ENCODE data around the gene LGALS7.

The LGALS7 gene

GRCh38 chr19:38733493-38734175 is 39.7 kb downstream of the LGALS7 start:
- Histone ChIP-seq H3K27me3 (ENCODE audit: control insufficient read depth in 1 of 2, insufficient read depth in 1 of 2, low read length in 2 of 2) (peaks cover 0 to 13% of the 10 kb centered on the region in 2 experiments), H3K4me1 (ENCODE audit: control insufficient read depth, insufficient read depth, low read depth, low read length) (peaks cover 46% of the 10 kb centered on the region), H2BK120ac (ENCODE audit: low read depth, low read length) (no peak overlapping the region), H2BK12ac (ENCODE audit: low read length in 2 of 2) (peak overlapping the region in 1 of 2 experiments; percentile 21), H4K91ac (ENCODE audit: low read length) (peak overlapping the region; percentile 44), H3K23ac (ENCODE audit: low read length in 2 of 2) (no peak overlapping the region), H3K4me3 (ENCODE audit: insufficient read depth in 1 of 2, low read depth in 1 of 2, low read length in 2 of 2) (no peak overlapping the region), H2BK15ac (ENCODE audit: low read depth, poor library complexity, severe bottlenecking) (peak overlapping the region; percentile 82), H2AFZ (ENCODE audit: low read depth, low read length) (no peak overlapping the region), H3K79me1 (replicated peaks; ENCODE audit: low read length, poor library complexity, severe bottlenecking) (peaks cover 4% of the 10 kb centered on the region), H3K4me2 (ENCODE audit: low read length, poor library complexity, severe bottlenecking) (no peak overlapping the region), H2AK5ac (ENCODE audit: low read length, severe bottlenecking) (peak overlapping the region; percentile 65), H3K9me3 (ENCODE audit: control insufficient read depth, low read length) (no peaks in the 10 kb centered on the region), H3K4ac (ENCODE audit: low read depth in 1 of 2, low read length in 2 of 2) (peak overlapping the region in 1 of 2 experiments; percentile 48), H2BK5ac (ENCODE audit: low read depth, low read length, poor library complexity, severe bottlenecking) (no peak overlapping the region), H3K18ac (ENCODE audit: low read depth in 1 of 2, low read length in 2 of 2) (peak overlapping the region in 1 of 2 experiments; percentile 71), H3K36me3 (ENCODE audit: control insufficient read depth in 1 of 2, insufficient read depth in 2 of 2, low read depth in 1 of 2, low read length in 2 of 2) (peaks cover 26 to 51% of the 10 kb centered on the region in 2 experiments), H4K8ac (ENCODE audit: low read length) (peak overlapping the region; percentile 19), H3K14ac (ENCODE audit: low read length in 2 of 2) (no peak overlapping the region), H3K27ac (ENCODE audit: low read length, poor library complexity, severe bottlenecking) (peak overlapping the region; percentile 82), H3K9ac (ENCODE audit: low read length) (no peak overlapping the region)
- WGBS: 82% methylated on average over 6 of the region's 6 CpGs
- DNase-seq: peak; percentile 28

DNA sequence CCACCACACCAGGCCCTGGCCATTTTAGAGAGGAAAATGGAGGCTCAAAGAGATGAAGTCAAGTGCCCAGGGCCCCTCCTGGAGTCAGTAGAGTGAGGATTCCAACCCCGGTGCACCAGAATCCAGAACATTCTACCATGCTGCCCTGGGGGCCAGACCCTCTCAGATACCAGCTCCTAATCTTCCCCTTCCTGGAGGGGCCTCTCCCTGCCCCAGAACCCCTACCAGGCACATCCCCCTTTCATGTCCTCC is 40.1 kb downstream of the LGALS7 start:
- no peak overlapping the region for H2BK12ac ChIP-seq (ENCODE audit: low read length in 2 of 2)
- peaks cover 0 to 10% of the 10 kb centered on the region in 2 experiments for H3K27me3 ChIP-seq (ENCODE audit: control insufficient read depth in 1 of 2, insufficient read depth in 1 of 2, low read length in 2 of 2)
- no peak overlapping the region for H3K4me2 ChIP-seq (ENCODE audit: low read length, poor library complexity, severe bottlenecking)
- no peak overlapping the region for H3K4me3 ChIP-seq (ENCODE audit: insufficient read depth in 1 of 2, low read depth in 1 of 2, low read length in 2 of 2)
- no peak overlapping the region for H2BK5ac ChIP-seq (ENCODE audit: low read depth, low read length, poor library complexity, severe bottlenecking)
- H3K23ac ChIP-seq (ENCODE audit: low read length in 2 of 2): no peak overlapping the region
- no peak overlapping the region for H4K91ac ChIP-seq (ENCODE audit: low read length)
- peaks cover 5% of the 10 kb centered on the region for H3K79me1 ChIP-seq (replicated peaks; ENCODE audit: low read length, poor library complexity, severe bottlenecking)
- WGBS: 65% methylated on average over 1 of the region's 1 CpG
- no peak for DNase-seq
- H2AFZ ChIP-seq (ENCODE audit: low read depth, low read length): no peak overlapping the region
- peak overlapping the region; percentile 3 for H4K8ac ChIP-seq (ENCODE audit: low read length)
- H3K36me3 ChIP-seq (ENCODE audit: control insufficient read depth in 1 of 2, insufficient read depth in 2 of 2, low read depth in 1 of 2, low read length in 2 of 2): peaks cover 29 to 56% of the 10 kb centered on the region in 2 experiments
- H3K18ac ChIP-seq (ENCODE audit: low read depth in 1 of 2, low read length in 2 of 2): peak overlapping the region in 1 of 2 experiments; percentile 71
- no peak overlapping the region for H3K9ac ChIP-seq (ENCODE audit: low read length)
- H2BK120ac ChIP-seq (ENCODE audit: low read depth, low read length): no peak overlapping the region
- no peak overlapping the region for H3K4ac ChIP-seq (ENCODE audit: low read depth in 1 of 2, low read length in 2 of 2)
- no peaks in the 10 kb centered on the region for H3K9me3 ChIP-seq (ENCODE audit: control insufficient read depth, low read length)
- peaks cover 50% of the 10 kb centered on the region for H3K4me1 ChIP-seq (ENCODE audit: control insufficient read depth, insufficient read depth, low read depth, low read length)
- H2BK15ac ChIP-seq (ENCODE audit: low read depth, poor library complexity, severe bottlenecking): no peak overlapping the region
- H3K27ac ChIP-seq (ENCODE audit: low read length, poor library complexity, severe bottlenecking): peak overlapping the region; percentile 82
- peak overlapping the region; percentile 65 for H2AK5ac ChIP-seq (ENCODE audit: low read length, severe bottlenecking)
- no peak overlapping the region for H3K14ac ChIP-seq (ENCODE audit: low read length in 2 of 2)

GRCh38 chr19:38731654-38732301 is 41.5 kb downstream of the LGALS7 start:
- no peak for DNase-seq
- 89% methylated on average over 10 of the region's 10 CpGs for WGBS
- H2BK15ac ChIP-seq (ENCODE audit: low read depth, poor library complexity, severe bottlenecking): no peak overlapping the region
- H2BK12ac ChIP-seq (ENCODE audit: low read length in 2 of 2): no peak overlapping the region
- H3K9me3 ChIP-seq (ENCODE audit: control insufficient read depth, low read length): no peaks in the 10 kb centered on the region
- H3K4me1 ChIP-seq (ENCODE audit: control insufficient read depth, insufficient read depth, low read depth, low read length): peaks cover 56% of the 10 kb centered on the region
- H3K79me1 ChIP-seq (replicated peaks; ENCODE audit: low read length, poor library complexity, severe bottlenecking): peaks cover 10% of the 10 kb centered on the region
- H3K27ac ChIP-seq (ENCODE audit: low read length, poor library complexity, severe bottlenecking): peak overlapping the region; percentile 45
- no peak overlapping the region for H2BK5ac ChIP-seq (ENCODE audit: low read depth, low read length, poor library complexity, severe bottlenecking)
- H3K4me3 ChIP-seq (ENCODE audit: insufficient read depth in 1 of 2, low read depth in 1 of 2, low read length in 2 of 2): no peak overlapping the region
- H4K91ac ChIP-seq (ENCODE audit: low read length): no peak overlapping the region
- H3K27me3 ChIP-seq (ENCODE audit: control insufficient read depth in 1 of 2, insufficient read depth in 1 of 2, low read length in 2 of 2): peaks cover 0 to 4% of the 10 kb centered on the region in 2 experiments
- H3K4ac ChIP-seq (ENCODE audit: low read depth in 1 of 2, low read length in 2 of 2): no peak overlapping the region
- no peak overlapping the region for H4K8ac ChIP-seq (ENCODE audit: low read length)
- no peak overlapping the region for H3K23ac ChIP-seq (ENCODE audit: low read length in 2 of 2)
- H2AK5ac ChIP-seq (ENCODE audit: low read length, severe bottlenecking): no peak overlapping the region
- H3K18ac ChIP-seq (ENCODE audit: low read depth in 1 of 2, low read length in 2 of 2): no peak overlapping the region
- H2AFZ ChIP-seq (ENCODE audit: low read depth, low read length): no peak overlapping the region
- no peak overlapping the region for H3K4me2 ChIP-seq (ENCODE audit: low read length, poor library complexity, severe bottlenecking)
- H3K9ac ChIP-seq (ENCODE audit: low read length): no peak overlapping the region
- peaks cover 41 to 70% of the 10 kb centered on the region in 2 experiments for H3K36me3 ChIP-seq (ENCODE audit: control insufficient read depth in 1 of 2, insufficient read depth in 2 of 2, low read depth in 1 of 2, low read length in 2 of 2)
- no peak overlapping the region for H2BK120ac ChIP-seq (ENCODE audit: low read depth, low read length)
- no peak overlapping the region for H3K14ac ChIP-seq (ENCODE audit: low read length in 2 of 2)

DNA sequence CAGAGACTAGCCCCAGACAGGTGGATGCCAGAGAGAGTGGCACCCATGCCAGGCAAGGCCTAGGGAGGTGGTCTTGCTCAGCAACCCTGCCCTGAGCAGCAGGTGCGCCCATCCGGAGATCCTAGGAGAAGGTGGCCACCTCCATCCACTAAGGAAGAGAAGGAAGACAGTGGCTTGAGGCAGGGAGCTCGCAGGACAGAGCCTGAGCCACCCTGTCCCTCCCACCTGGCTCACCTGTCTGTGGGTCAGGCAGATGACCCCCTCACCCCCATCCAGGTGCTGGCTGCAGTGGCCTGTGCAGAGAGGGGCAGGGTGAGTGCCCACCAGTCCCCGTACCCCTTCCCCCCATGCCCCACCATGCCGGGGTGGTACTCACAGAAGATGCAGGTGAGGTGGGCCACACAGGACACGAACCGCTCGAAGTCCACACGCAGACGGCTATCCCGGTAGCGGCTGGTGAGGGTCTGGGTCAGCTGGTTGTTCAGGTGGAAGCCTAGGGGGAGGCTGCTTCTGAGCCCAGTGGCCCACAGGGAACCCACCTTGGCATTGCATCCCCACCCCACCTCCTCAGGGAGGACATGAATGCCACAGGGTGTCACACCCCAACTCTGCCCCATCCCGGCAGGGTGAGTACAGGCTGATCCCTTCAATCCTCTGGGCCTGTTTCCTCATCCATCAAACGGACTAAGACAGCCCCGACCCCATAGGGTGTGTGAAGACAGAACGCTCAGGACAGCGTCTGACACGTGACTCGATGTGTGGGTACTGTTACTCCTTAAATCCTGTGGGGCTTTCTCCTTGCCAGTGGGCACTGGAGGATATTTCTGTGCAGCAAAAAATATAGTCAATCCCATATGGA is 42.4 kb downstream of the LGALS7 start:
- Histone ChIP-seq H2AFZ (ENCODE audit: low read depth, low read length) (no peak overlapping the region), H3K4me3 (ENCODE audit: insufficient read depth in 1 of 2, low read depth in 1 of 2, low read length in 2 of 2) (no peak overlapping the region), H4K8ac (ENCODE audit: low read length) (no peak overlapping the region), H3K18ac (ENCODE audit: low read depth in 1 of 2, low read length in 2 of 2) (no peak overlapping the region), H3K23ac (ENCODE audit: low read length in 2 of 2) (no peak overlapping the region), H2BK12ac (ENCODE audit: low read length in 2 of 2) (no peak overlapping the region), H2AK5ac (ENCODE audit: low read length, severe bottlenecking) (no peak overlapping the region), H3K9me3 (ENCODE audit: control insufficient read depth, low read length) (no peaks in the 10 kb centered on the region), H3K36me3 (ENCODE audit: control insufficient read depth in 1 of 2, insufficient read depth in 2 of 2, low read depth in 1 of 2, low read length in 2 of 2) (peaks cover 49 to 78% of the 10 kb centered on the region in 2 experiments), H3K14ac (ENCODE audit: low read length in 2 of 2) (no peak overlapping the region), H3K79me1 (replicated peaks; ENCODE audit: low read length, poor library complexity, severe bottlenecking) (peaks cover 12% of the 10 kb centered on the region), H2BK120ac (ENCODE audit: low read depth, low read length) (no peak overlapping the region), H2BK15ac (ENCODE audit: low read depth, poor library complexity, severe bottlenecking) (no peak overlapping the region), H3K9ac (ENCODE audit: low read length) (no peak overlapping the region), H3K27ac (ENCODE audit: low read length, poor library complexity, severe bottlenecking) (no peak overlapping the region), H3K4me2 (ENCODE audit: low read length, poor library complexity, severe bottlenecking) (no peak overlapping the region), H4K91ac (ENCODE audit: low read length) (no peak overlapping the region), H2BK5ac (ENCODE audit: low read depth, low read length, poor library complexity, severe bottlenecking) (no peak overlapping the region), H3K4me1 (ENCODE audit: control insufficient read depth, insufficient read depth, low read depth, low read length) (peaks cover 51% of the 10 kb centered on the region), H3K27me3 (ENCODE audit: control insufficient read depth in 1 of 2, insufficient read depth in 1 of 2, low read length in 2 of 2) (no peaks in the 10 kb centered on the region), H3K4ac (ENCODE audit: low read depth in 1 of 2, low read length in 2 of 2) (no peak overlapping the region)
- 96% methylated on average over 16 of the region's 19 CpGs for WGBS
- no peak for DNase-seq

Measured in mesenchymal stem cell (in vitro differentiated cells and primary cell).